Activated CD4-positive, alpha-beta T cell treated with anti-CD3 and anti-CD28 coated beads for 24 hours (primary cell): ENCODE measurements around the gene TNNT3.
"Not testable (repeated sequence)": the region's sequence is repeated elsewhere in the genome, so short reads cannot be mapped to it uniquely, and the experiment has no call there.

ENCODE experiments used
- DNase-seq, 2 donors: peaks; one replicate each; pipeline ENCODE4 v3.0.0-alpha.2; 2020; ENCODE audit warnings: low read depth in 2 of 2

Gene TNNT3

GRCh38 chr11:1934335-1935155 lies 15.0 kb downstream of the TNNT3 start:
- no peak for DNase-seq

GRCh38 chr11:1935156-1936071 lies 15.9 kb downstream of the TNNT3 start:
- DNase-seq, result no peak

- DNase-seq, result no peak
Measured at GRCh38 chr11:1936072-1936780, 16.7 kb downstream of the TNNT3 start.

- no peak for DNase-seq
Measured at GRCh38 chr11:1936781-1937615, 17.5 kb downstream of the TNNT3 start.

- no peak for DNase-seq
Measured at GRCh38 chr11:1937616-1938342, 18.3 kb downstream of the TNNT3 start.

GRCh38 chr11:1938343-1939005 lies 19.0 kb downstream of the TNNT3 start:
- DNase-seq, result no peak

GRCh38 chr11:1939006-1939625 lies 19.6 kb downstream of the TNNT3 start:
- DNase-seq, result no peak

- DNase-seq, result not testable (repeated sequence)
Measured at GRCh38 chr11:1939788-1940187, 20.3 kb downstream of the TNNT3 start.

GRCh38 chr11:1942558-1943260 lies 23.2 kb downstream of the TNNT3 start:
- DNase-seq, result no peak

- no peak for DNase-seq
Measured at GRCh38 chr11:1943576-1943975, 24.1 kb downstream of the TNNT3 start.

GRCh38 chr11:1943977-1944376 lies 24.5 kb downstream of the TNNT3 start:
- DNase-seq, result no peak

- no peak for DNase-seq
Measured at GRCh38 chr11:1946812-1947484, 27.4 kb downstream of the TNNT3 start, which contains the start of gene MRPL23. Gene MRPL23 (plus strand): TSS chr11:1947332. CDS start chr11:1947363, 31 bp downstream.

- no peak for DNase-seq
Measured at GRCh38 chr11:1947592-1948237, 28.2 kb downstream of the TNNT3 start.

- no peak for DNase-seq
Measured at GRCh38 chr11:1948389-1948788, 28.9 kb downstream of the TNNT3 start.

- DNase-seq, result no peak
Measured at GRCh38 chr11:1949302-1949701, 29.8 kb downstream of the TNNT3 start.

- no peak for DNase-seq
Measured at GRCh38 chr11:1949922-1950321, 30.4 kb downstream of the TNNT3 start.

- DNase-seq, result no peak
Measured at GRCh38 chr11:1952806-1953482, 33.4 kb downstream of the TNNT3 start.
